Fibroblast of upper back skin (primary cell): ENCODE data around the gene RAB23.

Source experiments
- DNase-seq: peaks from one replicate; pipeline ENCODE4 v3.0.0-alpha.2; 2013

Gene RAB23

GRCh38 chr6:57177545-57178265 lies 44.4 kb downstream of the RAB23 start:
- DNase-seq, result peak; percentile 32

- no peak for DNase-seq
Measured at GRCh38 chr6:57174511-57174907, 47.6 kb downstream of the RAB23 start.

- peak; percentile 84 for DNase-seq
Measured at GRCh38 chr6:57173886-57174510, 48.1 kb downstream of the RAB23 start.

DNA sequence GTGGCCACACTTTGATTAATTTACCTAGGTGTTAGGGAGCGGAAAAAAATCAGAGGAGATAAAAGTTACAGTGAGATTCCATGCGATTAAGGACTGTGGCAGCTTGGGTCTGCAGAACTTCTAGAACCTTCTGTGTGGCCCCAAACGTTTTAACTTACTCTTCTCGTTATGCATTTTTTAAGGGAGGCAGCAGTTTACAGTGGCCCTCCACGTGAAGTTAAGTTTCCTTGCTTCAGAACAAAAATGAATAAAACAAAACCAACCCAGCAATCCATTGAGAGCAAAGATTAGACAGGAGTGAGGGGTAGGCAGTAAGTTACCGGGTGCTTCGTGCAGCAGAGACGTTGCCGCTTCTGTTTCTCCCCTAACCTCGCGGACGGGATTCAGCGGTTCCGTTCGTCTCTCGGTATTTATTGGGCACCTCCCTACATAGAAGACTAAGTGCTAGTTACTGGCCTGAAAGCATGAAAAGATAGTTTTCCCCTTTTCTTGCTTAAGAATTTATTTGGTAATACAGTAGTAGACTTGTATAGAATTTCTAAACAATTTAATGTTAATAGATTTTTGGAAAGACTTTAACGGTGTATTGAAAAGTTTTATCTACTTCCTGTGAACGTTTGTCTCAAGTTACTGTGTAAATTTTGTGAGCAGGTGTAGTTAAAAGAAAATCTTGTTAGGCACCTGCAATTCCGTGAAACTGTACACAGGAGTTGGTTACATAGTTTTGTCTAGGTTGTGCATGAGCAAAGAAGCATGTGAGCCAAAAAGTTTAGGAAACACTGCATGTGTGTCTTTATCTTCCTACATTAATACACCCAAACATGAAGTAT lies 48.8 kb downstream of the RAB23 start:
- DNase-seq, result peak; percentile 25

DNA sequence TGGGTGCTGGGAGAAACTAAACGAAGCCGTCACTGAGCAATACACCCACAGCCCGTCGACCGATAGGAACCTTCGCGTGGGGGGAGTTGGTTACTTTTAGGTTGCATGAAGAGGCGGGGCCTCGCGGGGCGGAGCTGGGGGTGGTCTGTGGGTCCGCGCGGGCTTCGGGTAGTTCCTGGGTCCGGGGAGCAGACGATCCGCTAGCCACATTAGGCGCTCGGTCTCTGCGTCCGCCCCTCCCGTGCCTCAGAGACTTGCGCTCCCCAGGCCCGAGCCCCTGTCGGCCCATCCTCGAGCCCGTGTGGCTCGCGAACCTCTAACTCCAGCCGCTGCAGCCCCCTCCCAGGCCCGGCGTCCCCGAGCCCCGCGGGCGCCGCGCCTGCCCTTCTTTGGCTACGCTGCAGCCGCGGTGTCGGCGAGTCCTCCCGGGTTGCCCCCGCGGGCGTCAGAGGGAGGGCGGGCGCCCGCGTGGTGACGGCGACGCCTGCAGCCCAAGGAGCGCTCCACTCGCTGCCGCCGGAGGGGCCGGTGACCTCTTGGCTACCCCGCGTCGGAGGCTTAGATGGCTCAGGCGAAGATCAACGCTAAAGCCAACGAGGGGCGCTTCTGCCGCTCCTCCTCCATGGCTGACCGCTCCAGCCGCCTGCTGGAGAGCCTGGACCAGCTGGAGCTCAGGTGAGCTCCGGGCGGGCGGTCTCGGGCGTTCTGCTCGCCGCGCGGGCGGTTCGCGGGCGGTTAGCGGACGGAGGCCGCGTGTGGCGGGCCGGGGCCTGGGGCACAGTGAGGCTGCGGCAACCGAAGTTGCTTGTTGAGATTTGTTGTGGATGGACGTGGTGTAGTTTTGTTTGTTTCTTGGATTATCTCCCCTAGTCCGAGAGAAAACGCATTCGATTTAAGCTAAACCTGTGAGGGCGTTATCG lies 49.7 kb downstream of the RAB23 start, which contains the start of gene BAG2:
Gene BAG2 (plus strand): TSS at position 191 of the 920 bp plus-strand sequence. CDS start 372 bp downstream, at position 563.
- peak; percentile 90 for DNase-seq

DNA sequence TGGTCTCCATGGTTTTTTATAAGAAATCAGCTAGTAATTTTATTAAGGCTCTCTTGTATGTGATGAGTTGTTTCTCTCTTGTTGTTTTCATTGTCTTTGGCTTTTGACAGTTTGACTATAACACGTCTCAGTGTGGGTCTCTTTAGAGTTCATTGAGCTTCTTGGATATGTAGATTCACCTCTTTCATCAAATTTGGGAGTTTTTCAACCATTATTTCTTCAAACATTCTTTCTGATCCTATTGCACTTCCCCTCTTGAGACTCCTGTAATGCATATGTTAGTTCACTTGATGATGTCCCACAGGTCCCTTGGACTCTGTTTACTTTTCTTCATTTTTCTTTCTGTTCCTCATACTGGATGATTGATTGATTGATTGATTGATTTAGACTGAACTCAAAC lies 57.0 kb downstream of the RAB23 start:
- DNase-seq, result no peak

DNA sequence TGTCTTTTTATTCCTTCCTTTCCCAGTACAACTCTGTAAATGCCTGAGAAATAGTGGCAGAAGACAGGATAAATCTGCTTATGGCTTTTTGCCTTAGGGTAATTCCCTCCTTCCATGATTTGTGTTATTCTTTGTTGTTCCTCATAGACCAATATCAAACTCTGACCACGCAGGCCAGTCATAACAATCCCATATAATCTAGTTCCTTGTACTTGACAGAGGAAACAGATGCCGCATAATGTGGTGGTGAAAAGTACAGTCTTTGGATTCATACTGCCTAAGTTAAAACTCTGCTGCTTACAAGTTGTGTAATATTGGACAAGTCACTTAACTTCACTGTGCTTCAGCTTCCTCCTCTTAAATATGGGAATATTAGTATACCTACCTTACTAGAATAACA lies 58.2 kb downstream of the RAB23 start:
- DNase-seq, result no peak

- DNase-seq, result no peak
Measured at GRCh38 chr6:57162516-57162915, 59.6 kb downstream of the RAB23 start.

GRCh38 chr6:57162028-57162427 lies 60.1 kb downstream of the RAB23 start:
- no peak for DNase-seq

- no peak for DNase-seq
Measured at GRCh38 chr6:57159127-57159526, 63.0 kb downstream of the RAB23 start.

DNA sequence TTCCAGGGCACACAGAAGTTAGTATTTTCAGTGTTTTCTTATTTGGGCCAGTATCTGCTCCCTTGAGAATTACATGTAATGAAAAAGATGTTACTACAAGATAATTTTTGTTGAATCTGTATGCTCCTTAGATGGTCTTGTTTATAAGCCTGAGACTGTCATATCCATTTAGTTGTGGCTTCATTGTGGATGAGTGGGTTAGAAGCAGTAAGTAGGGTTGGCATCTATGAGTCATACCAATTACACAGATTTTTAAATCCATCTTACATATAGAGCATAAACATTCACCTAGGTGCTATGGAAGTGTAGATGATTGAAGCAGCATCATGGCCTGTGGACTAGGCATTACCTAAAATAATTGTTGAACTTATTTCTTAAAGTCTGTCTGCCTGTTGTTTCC lies 63.4 kb downstream of the RAB23 start:
- no peak for DNase-seq

DNA sequence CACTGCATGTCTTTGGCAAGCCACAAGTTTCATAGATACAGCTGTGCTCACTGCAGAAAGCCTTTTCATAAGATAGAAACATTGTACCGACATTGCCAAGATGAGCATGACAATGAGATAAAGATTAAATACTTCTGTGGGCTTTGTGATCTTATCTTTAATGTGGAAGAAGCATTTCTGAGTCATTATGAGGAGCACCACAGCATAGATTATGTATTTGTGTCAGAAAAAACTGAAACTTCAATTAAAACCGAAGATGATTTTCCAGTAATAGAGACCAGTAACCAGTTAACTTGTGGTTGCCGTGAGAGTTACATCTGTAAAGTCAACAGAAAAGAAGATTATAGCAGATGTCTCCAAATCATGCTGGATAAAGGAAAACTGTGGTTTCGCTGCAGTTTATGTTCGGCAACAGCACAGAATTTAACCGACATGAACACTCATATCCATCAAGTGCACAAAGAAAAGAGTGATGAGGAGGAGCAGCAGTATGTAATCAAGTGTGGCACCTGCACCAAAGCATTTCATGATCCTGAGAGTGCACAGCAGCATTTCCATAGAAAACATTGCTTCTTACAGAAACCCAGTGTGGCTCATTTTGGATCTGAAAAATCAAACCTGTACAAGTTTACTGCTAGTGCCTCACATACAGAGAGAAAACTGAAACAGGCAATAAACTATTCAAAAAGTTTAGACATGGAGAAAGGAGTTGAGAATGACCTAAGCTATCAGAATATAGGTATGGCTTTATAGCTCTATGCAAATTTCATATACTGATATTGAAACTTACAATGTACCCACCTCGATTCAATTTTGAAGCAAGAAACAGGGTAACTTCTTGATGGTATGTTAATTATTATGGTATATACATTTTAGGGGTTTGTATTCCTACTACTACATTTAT lies 73.9 kb downstream of the RAB23 start:
- no peak for DNase-seq

DNA sequence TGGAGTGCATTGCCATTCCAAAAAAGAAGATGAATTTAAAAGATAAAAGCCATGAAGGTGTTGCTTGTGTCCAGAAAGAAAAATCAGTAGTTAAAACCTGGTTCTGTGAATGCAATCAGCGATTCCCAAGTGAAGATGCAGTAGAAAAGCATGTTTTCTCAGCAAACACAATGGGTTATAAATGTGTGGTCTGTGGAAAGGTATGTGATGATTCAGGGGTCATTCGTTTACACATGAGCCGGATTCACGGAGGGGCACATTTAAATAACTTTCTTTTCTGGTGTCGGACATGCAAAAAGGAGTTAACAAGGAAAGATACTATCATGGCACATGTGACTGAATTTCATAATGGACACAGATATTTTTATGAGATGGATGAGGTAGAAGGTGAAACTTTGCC lies 74.7 kb downstream of the RAB23 start:
- peak; percentile 18 for DNase-seq

- no peak for DNase-seq
Measured at GRCh38 chr6:57143690-57144089, 78.4 kb downstream of the RAB23 start.

GRCh38 chr6:57142178-57142525 lies 80.0 kb downstream of the RAB23 start:
- DNase-seq, result no peak

DNA sequence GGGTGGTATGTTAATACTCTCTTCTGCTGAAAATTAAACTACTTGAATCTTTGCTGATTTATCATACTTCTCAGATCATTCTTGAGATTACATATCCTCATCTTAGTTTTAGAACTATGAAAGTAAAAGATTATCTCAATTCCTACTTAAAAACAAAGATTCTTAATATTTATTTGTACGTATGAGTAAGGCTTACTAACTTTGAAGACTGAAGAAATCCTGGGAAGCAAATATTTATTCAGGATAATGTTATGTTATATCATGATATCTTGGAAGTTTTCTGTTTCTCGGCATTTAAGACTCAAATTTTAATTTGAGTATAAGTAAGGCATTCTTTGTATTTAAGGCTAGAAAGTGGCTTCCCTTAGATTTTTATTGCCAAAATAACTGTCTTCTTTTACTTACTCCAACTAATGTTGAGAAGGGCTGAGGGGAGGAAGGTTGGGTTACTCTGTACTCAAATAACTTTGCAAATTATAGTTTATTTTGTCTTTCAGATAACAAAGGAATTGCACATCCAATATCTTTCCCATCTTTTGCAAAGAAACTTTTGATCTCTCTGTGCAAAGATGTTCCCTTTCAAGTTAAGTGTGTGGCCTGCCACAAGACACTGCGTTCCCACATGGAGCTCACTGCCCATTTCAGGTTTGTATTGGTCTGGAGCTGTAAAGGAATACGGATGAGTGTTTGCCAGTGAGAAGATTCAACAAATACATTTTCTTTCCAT lies 80.5 kb downstream of the RAB23 start:
- no peak for DNase-seq

DNA sequence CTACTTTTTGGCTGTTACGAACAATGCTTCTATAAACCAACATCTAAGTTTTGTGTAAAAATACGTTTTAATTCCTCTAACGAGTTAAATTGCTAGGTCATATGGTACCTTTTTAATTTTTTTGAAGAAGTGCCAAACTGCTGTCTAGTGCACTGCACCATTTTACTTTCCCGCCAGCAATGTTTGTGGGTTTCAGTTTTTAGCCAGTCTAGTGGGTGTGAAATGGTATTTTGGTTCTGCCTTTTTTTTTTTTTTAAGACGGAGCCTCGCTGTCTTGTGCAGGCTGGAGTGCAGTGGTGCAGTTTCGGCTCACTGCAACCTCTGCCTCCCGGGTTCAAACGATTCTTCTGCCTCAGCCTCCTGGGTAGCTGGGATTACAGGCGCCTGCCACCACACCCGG lies 84.1 kb downstream of the RAB23 start:
- DNase-seq, result no peak

- DNase-seq, result no peak
Measured at GRCh38 chr6:57137350-57137749, 84.8 kb downstream of the RAB23 start.
